HUES6 (cell line): ENCODE results near the gene SGSH.

Experiments used
- H3K27ac ChIP-seq: 2 replicates; pipeline ENCODE4 v1.7.0; 2013; ENCODE audit warnings: low read depth, mild to moderate bottlenecking, low read length, inconsistent platforms
- H3K27me3 ChIP-seq: 2 replicates; pipeline ENCODE4 v1.6.1; 2013; ENCODE audit warnings: low read length; ENCODE audit not compliant: control insufficient read depth, insufficient read depth
- H3K36me3 ChIP-seq: 2 replicates; pipeline ENCODE4 v1.6.1; 2013; ENCODE audit warnings: low read length; ENCODE audit not compliant: control insufficient read depth, insufficient read depth
- H3K4me1 ChIP-seq: 2 replicates; pipeline ENCODE4 v1.6.1; 2013; ENCODE audit warnings: low read length; ENCODE audit not compliant: control insufficient read depth, insufficient read depth
- H3K4me3 ChIP-seq: 2 replicates; pipeline ENCODE4 v1.5.1; 2013; ENCODE audit warnings: low read depth, low read length
- H3K9ac ChIP-seq: one replicate; pipeline ENCODE4 v1.6.1; 2013; ENCODE audit warnings: mild to moderate bottlenecking, low read length
- H3K9me3 ChIP-seq: 2 replicates; pipeline ENCODE4 v1.6.1; 2013; ENCODE audit warnings: low read depth, low read length; ENCODE audit not compliant: control insufficient read depth, insufficient read depth

The SGSH gene

DNA sequence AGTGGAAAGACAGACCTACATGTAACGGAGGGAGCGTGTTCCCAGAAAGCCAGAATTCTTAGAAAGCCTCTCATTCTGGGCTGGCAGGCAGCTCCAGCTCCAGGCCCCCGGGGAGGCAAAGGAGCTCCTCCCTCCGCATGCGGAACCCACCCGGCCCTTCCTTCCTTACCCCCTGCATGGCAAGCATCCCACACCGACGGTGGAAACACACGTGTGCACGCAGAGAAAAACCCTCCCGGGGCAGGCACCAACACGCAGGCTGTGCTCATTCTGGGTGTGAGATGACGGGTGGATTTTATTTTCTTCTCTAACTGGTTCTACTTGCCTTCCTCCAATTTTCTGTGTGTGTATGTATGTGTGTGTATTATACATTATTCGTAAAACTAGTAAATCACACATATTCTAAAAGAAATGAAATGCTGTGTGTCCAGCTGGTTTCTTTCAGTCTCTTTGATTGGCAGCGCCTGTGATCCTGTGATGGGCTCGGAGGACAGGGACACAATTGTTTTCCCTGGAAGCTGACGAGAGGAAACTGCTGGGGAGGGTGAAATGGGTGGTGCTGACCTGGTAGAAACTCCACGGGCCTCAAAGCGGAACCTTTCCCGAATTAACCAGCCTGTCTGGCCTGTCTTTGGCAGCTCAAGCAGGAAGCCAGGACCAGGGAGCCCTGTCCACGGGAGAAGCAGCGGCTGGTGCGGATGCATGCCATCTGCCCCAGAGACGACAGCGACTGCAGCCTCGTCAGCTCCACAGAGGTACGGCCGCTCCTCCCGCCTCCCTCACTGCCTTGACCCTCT, 28.1 kb downstream of the SGSH start:
- Histone ChIP-seq H3K27ac (no peak overlapping the region), H3K27me3 (no peaks in the 10 kb centered on the region), H3K9ac (no peak overlapping the region)

GRCh38 chr17:80191192-80191591, 28.9 kb downstream of the SGSH start:
- Histone ChIP-seq H3K9me3 (no peaks in the 10 kb centered on the region), H3K27ac (no peak overlapping the region), H3K4me1 (no peaks in the 10 kb centered on the region; the same call in 1 of the 2 replicates), H3K4me3 (no peak overlapping the region), H3K36me3 (no peaks in the 10 kb centered on the region), H3K9ac (no peak overlapping the region), H3K27me3 (no peaks in the 10 kb centered on the region)

More for the DNA sequence above, 28.1 kb downstream of the SGSH start:
- Histone ChIP-seq H3K36me3 (no peaks in the 10 kb centered on the region), H3K9me3 (no peaks in the 10 kb centered on the region), H3K4me3 (no peak overlapping the region), H3K4me1 (no peaks in the 10 kb centered on the region; the same call in 1 of the 2 replicates)

DNA sequence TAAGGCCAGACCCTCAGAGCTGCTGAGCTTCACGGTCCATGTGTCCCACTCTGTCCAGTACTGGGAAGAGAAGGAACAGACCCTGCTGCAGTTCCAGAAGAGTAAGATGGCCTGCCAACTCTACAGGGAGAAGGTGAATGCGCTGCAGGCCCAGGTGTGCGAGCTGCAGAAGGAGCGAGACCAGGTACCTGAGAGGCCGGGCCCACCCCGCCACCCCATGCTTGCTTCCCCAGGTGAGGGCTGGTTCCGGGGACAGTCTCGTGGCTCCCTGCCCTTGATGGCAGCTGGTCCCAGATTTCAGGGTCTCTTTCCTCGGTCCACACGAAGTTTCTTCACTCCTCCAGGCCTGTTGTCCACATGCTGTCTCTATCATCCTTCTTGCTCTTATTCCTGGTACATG, 29.4 kb downstream of the SGSH start:
- no peak overlapping the region for H3K4me3 ChIP-seq
- H3K27ac ChIP-seq = no peak overlapping the region
- no peaks in the 10 kb centered on the region for H3K9me3 ChIP-seq
- H3K36me3 ChIP-seq = no peaks in the 10 kb centered on the region
- H3K4me1 ChIP-seq = no peaks in the 10 kb centered on the region; the same call in 1 of the 2 replicates
- H3K9ac ChIP-seq = no peak overlapping the region
- H3K27me3 ChIP-seq = no peaks in the 10 kb centered on the region

DNA sequence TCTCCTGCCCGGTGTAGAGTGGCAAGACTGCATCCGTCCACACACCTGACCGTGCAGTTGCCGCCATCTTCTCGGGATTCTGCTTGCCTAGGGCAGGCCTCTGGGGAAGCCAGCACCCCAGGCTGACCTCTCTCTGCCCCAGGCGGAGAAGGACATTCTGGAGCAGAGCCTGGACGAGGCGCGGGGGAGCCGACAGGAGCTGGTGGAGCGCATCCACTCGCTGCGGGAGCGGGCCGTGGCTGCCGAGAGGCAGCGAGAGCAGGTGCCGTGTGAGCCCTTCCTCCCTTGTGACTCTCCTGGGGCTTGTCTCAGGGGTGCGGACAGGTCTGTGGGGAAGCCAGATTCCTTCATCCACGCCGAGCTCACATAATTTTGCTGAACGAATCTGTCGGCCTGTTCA, 30.5 kb downstream of the SGSH start:
- H3K4me3 ChIP-seq = no peak overlapping the region
- no peaks in the 10 kb centered on the region for H3K9me3 ChIP-seq
- H3K27ac ChIP-seq = no peak overlapping the region
- no peaks in the 10 kb centered on the region; the same call in 1 of the 2 replicates for H3K4me1 ChIP-seq
- H3K27me3 ChIP-seq = no peaks in the 10 kb centered on the region
- H3K36me3 ChIP-seq = no peaks in the 10 kb centered on the region
- H3K9ac ChIP-seq = no peak overlapping the region

DNA sequence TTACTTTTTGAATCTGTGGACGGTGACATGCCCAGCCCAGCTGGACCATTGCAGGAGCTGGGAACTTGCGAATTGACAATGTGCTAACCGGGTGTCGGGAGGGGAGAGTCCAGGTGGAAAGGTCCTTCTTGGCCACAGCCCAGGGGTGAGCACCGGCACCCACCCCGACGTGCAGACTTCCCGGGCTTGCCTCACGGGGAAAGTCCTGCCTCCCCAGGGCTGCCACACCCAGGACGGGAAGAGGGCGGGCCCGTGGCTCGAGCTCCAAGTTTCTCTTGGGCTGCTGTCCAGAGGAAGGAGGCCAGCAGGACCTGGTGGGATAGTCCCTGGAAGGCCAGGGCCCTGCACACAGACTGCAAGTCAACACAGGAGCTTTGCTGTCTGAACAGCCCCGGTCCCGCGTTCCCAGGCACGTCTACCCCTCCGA, 32.6 kb downstream of the SGSH start:
- Histone ChIP-seq H3K4me1 (no peaks in the 10 kb centered on the region; the same call in 1 of the 2 replicates), H3K9ac (no peak overlapping the region), H3K27ac (no peak overlapping the region), H3K9me3 (no peaks in the 10 kb centered on the region), H3K36me3 (no peaks in the 10 kb centered on the region), H3K27me3 (no peaks in the 10 kb centered on the region), H3K4me3 (no peak overlapping the region)

- Histone ChIP-seq H3K9ac (no peak overlapping the region), H3K4me1 (no peaks in the 10 kb centered on the region; the same call in 1 of the 2 replicates), H3K27ac (no peak overlapping the region), H3K9me3 (no peaks in the 10 kb centered on the region), H3K4me3 (no peak overlapping the region), H3K27me3 (no peaks in the 10 kb centered on the region), H3K36me3 (no peaks in the 10 kb centered on the region)
Measured at GRCh38 chr17:80187090-80187489, 33.0 kb downstream of the SGSH start.

GRCh38 chr17:80185968-80186367, 34.2 kb downstream of the SGSH start:
- H3K4me1 ChIP-seq = no peaks in the 10 kb centered on the region; the same call in 1 of the 2 replicates
- H3K27me3 ChIP-seq = no peaks in the 10 kb centered on the region
- no peak overlapping the region for H3K9ac ChIP-seq
- H3K36me3 ChIP-seq = no peaks in the 10 kb centered on the region
- no peaks in the 10 kb centered on the region for H3K9me3 ChIP-seq
- H3K4me3 ChIP-seq = no peak overlapping the region
- no peak overlapping the region for H3K27ac ChIP-seq

DNA sequence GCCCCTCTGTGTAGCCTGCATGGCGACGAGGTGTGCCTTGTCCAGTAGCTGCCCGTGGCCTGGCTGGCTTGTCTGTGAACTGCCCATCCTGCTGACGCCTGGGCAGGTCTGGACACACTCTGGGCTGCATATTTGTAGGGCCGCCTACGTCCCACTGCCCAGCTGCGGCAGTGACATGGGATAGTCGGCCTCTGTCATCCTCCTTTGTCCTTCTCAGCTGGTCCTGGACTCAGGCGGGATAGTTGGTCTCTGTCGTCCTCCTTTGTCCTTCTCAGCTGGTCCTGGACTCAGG, 35.8 kb downstream of the SGSH start:
- H3K4me1 ChIP-seq = no peaks in the 10 kb centered on the region; the same call in 1 of the 2 replicates
- H3K27me3 ChIP-seq = no peaks in the 10 kb centered on the region
- H3K36me3 ChIP-seq = no peaks in the 10 kb centered on the region
- H3K27ac ChIP-seq = no peak overlapping the region
- no peak overlapping the region for H3K4me3 ChIP-seq
- no peaks in the 10 kb centered on the region for H3K9me3 ChIP-seq
- H3K9ac ChIP-seq = no peak overlapping the region

DNA sequence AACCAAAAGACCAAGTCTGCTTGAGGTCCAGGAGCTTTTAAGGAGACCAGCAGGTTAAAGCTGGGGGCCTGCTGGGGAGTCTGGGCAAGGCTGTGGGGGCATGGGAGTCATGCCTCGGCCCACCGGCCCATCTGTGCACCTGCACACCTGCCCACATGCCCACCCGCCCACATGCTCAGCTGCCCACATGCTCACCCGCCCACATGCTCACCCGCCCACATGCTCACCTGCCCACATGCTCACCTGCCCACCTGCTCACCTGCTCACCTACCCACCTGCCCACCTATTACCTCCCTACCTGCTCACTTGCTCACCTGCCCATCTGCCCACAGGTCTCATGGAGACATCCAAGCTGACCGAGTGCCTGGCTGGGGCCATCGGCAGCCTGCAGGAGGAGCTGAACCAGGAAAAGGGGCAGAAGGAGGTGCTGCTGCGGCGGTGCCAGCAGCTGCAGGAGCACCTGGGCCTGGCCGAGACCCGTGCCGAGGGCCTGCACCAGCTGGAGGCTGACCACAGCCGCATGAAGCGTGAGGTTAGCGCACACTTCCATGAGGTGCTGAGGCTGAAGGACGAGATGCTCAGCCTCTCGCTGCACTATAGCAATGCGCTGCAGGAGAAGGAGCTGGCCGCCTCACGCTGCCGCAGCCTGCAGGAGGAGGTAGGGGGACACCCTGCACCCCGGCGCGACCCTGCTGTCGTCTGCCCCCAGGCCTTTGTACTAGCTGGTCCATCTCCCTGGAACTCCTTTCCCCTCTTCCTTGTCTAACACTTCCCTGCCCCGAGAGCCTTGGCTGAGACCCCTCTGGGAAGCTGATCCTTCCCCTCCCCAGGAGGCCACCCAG, 36.3 kb downstream of the SGSH start:
- Histone ChIP-seq H3K9ac (no peak overlapping the region), H3K27me3 (no peaks in the 10 kb centered on the region), H3K4me3 (no peak overlapping the region)

GRCh38 chr17:80182845-80183223, 37.3 kb downstream of the SGSH start:
- no peaks in the 10 kb centered on the region; the same call in 1 of the 2 replicates for H3K4me1 ChIP-seq
- no peaks in the 10 kb centered on the region for H3K9me3 ChIP-seq
- no peaks in the 10 kb centered on the region for H3K36me3 ChIP-seq
- H3K27me3 ChIP-seq = no peaks in the 10 kb centered on the region
- no peak overlapping the region for H3K4me3 ChIP-seq
- no peak overlapping the region for H3K27ac ChIP-seq
- H3K9ac ChIP-seq = no peak overlapping the region

More for the DNA sequence above, 36.3 kb downstream of the SGSH start:
- Histone ChIP-seq H3K4me1 (no peaks in the 10 kb centered on the region; the same call in 1 of the 2 replicates), H3K27ac (no peak overlapping the region), H3K36me3 (no peaks in the 10 kb centered on the region), H3K9me3 (no peaks in the 10 kb centered on the region)
